Measurements from ENCODE around the gene ATP5F1E.
"Not testable (repeated sequence)": the region's sequence is repeated elsewhere in the genome, so short reads cannot be mapped to it uniquely, and the experiment has no call there.

The ATP5F1E gene

GRCh38 chr20:59044796-59045195 is 12.7 kb upstream of the ATP5F1E start:
- Histone ChIP-seq H3K27me3 (ENCODE audit: control insufficient read depth in 5 of 5, insufficient read depth in 4 of 5, low read length in 5 of 5) (no peaks in the 10 kb centered on the region), H3K4me1 (ENCODE audit: control insufficient read depth in 5 of 5, insufficient read depth in 5 of 5, low read length in 5 of 5) (peaks cover 0 to 54% (median 44%) of the 10 kb centered on the region in 5 donors), H3K27ac (ENCODE audit: low read depth, low read length) (no peak overlapping the region), H3K9ac (ENCODE audit: low read length in 5 of 5) (no peak overlapping the region), H3K4me3 (ENCODE audit: low read depth in 1 of 5, low read length in 5 of 5) (no peak overlapping the region), H3K9me3 (ENCODE audit: control insufficient read depth in 5 of 5, low read length in 5 of 5) (no peaks in the 10 kb centered on the region), H3K36me3 (ENCODE audit: control insufficient read depth in 5 of 5, insufficient read depth in 5 of 5, low read length in 5 of 5) (peaks cover 0 to 6% (median 0%) of the 10 kb centered on the region in 5 donors)

GRCh38 chr20:59044295-59044694 is 12.2 kb upstream of the ATP5F1E start:
- Histone ChIP-seq H3K9ac (ENCODE audit: low read length in 5 of 5) (no peak overlapping the region), H3K4me3 (ENCODE audit: low read depth in 1 of 5, low read length in 5 of 5) (no peak overlapping the region), H3K27me3 (ENCODE audit: control insufficient read depth in 5 of 5, insufficient read depth in 4 of 5, low read length in 5 of 5) (no peaks in the 10 kb centered on the region), H3K9me3 (ENCODE audit: control insufficient read depth in 5 of 5, low read length in 5 of 5) (no peaks in the 10 kb centered on the region), H3K36me3 (ENCODE audit: control insufficient read depth in 5 of 5, insufficient read depth in 5 of 5, low read length in 5 of 5) (peaks cover 0 to 6% (median 0%) of the 10 kb centered on the region in 5 donors), H3K27ac (ENCODE audit: low read depth, low read length) (peak overlapping the region; percentile 85), H3K4me1 (ENCODE audit: control insufficient read depth in 5 of 5, insufficient read depth in 5 of 5, low read length in 5 of 5) (peaks cover 0 to 50% (median 44%) of the 10 kb centered on the region in 5 donors)

- Histone ChIP-seq H3K9ac (ENCODE audit: low read length in 5 of 5) (no peak overlapping the region), H3K27ac (ENCODE audit: low read depth, low read length) (peak overlapping the region; percentile 85)
Observed at GRCh38 chr20:59043698-59044097, 11.6 kb upstream of the ATP5F1E start.

GRCh38 chr20:59042796-59043631 is 10.9 kb upstream of the ATP5F1E start:
- Histone ChIP-seq H3K9me3 (ENCODE audit: control insufficient read depth in 5 of 5, low read length in 5 of 5) (no peaks in the 10 kb centered on the region), H3K4me1 (ENCODE audit: control insufficient read depth in 5 of 5, insufficient read depth in 5 of 5, low read length in 5 of 5) (peaks cover 0 to 40% (median 38%) of the 10 kb centered on the region in 5 donors), H3K36me3 (ENCODE audit: control insufficient read depth in 5 of 5, insufficient read depth in 5 of 5, low read length in 5 of 5) (peaks cover under 1 to 10% (median 1%) of the 10 kb centered on the region in 5 donors), H3K9ac (ENCODE audit: low read length in 5 of 5) (peak overlapping the region in 4 of 5 donors; percentile 17 to 87 (median 64)), H3K4me3 (ENCODE audit: low read depth in 1 of 5, low read length in 5 of 5) (peak overlapping the region in 4 of 5 donors; percentile 78 to 88 (median 80)), H3K27ac (ENCODE audit: low read depth, low read length) (peak overlapping the region; percentile 85), H3K27me3 (ENCODE audit: control insufficient read depth in 5 of 5, insufficient read depth in 4 of 5, low read length in 5 of 5) (no peaks in the 10 kb centered on the region)

More at GRCh38 chr20:59043698-59044097, 11.6 kb upstream of the ATP5F1E start:
- peaks cover 0 to 6% (median 0%) of the 10 kb centered on the region in 5 donors for H3K36me3 ChIP-seq (ENCODE audit: control insufficient read depth in 5 of 5, insufficient read depth in 5 of 5, low read length in 5 of 5)
- H3K9me3 ChIP-seq (ENCODE audit: control insufficient read depth in 5 of 5, low read length in 5 of 5), result no peaks in the 10 kb centered on the region
- H3K4me1 ChIP-seq (ENCODE audit: control insufficient read depth in 5 of 5, insufficient read depth in 5 of 5, low read length in 5 of 5), result peaks cover 0 to 47% (median 44%) of the 10 kb centered on the region in 5 donors
- no peak overlapping the region for H3K4me3 ChIP-seq (ENCODE audit: low read depth in 1 of 5, low read length in 5 of 5)
- H3K27me3 ChIP-seq (ENCODE audit: control insufficient read depth in 5 of 5, insufficient read depth in 4 of 5, low read length in 5 of 5), result no peaks in the 10 kb centered on the region

- no peaks in the 10 kb centered on the region for H3K9me3 ChIP-seq (ENCODE audit: control insufficient read depth in 5 of 5, low read length in 5 of 5)
- H3K27ac ChIP-seq (ENCODE audit: low read depth, low read length), result peak within 1 kb of the TSS; percentile 85
- peaks cover 8 to 17% (median 8%) of the 10 kb centered on the region in 5 donors for H3K36me3 ChIP-seq (ENCODE audit: control insufficient read depth in 5 of 5, insufficient read depth in 5 of 5, low read length in 5 of 5)
- peak within 1 kb of the TSS; percentile 78 to 88 (median 79) for H3K4me3 ChIP-seq (ENCODE audit: low read depth in 1 of 5, low read length in 5 of 5)
- peaks cover 0 to 34% (median 31%) of the 10 kb centered on the region in 5 donors for H3K4me1 ChIP-seq (ENCODE audit: control insufficient read depth in 5 of 5, insufficient read depth in 5 of 5, low read length in 5 of 5)
- H3K9ac ChIP-seq (ENCODE audit: low read length in 5 of 5), result peak within 1 kb of the TSS; percentile 44 to 88 (median 79)
- no peaks in the 10 kb centered on the region for H3K27me3 ChIP-seq (ENCODE audit: control insufficient read depth in 5 of 5, insufficient read depth in 4 of 5, low read length in 5 of 5)
Observed at GRCh38 chr20:59042151-59042795, 10.1 kb upstream of the ATP5F1E start, which contains the start of gene PRELID3B. PRELID3B (minus strand) TSS chr20:59042786; CDS start chr20:59042730, 56 bp downstream.

- Histone ChIP-seq H3K4me3 (ENCODE audit: low read depth in 1 of 5, low read length in 5 of 5) (peak overlapping the region; percentile 78 to 88 (median 79)), H3K27ac (ENCODE audit: low read depth, low read length) (peak overlapping the region; percentile 82), H3K36me3 (ENCODE audit: control insufficient read depth in 5 of 5, insufficient read depth in 5 of 5, low read length in 5 of 5) (peaks cover 12 to 25% (median 16%) of the 10 kb centered on the region in 5 donors), H3K9ac (ENCODE audit: low read length in 5 of 5) (peak overlapping the region in 4 of 5 donors; percentile 44 to 88 (median 83)), H3K4me1 (ENCODE audit: control insufficient read depth in 5 of 5, insufficient read depth in 5 of 5, low read length in 5 of 5) (peaks cover 0 to 34% (median 28%) of the 10 kb centered on the region in 5 donors)
- not testable (repeated sequence) for H3K9me3 ChIP-seq (ENCODE audit: control insufficient read depth in 5 of 5, low read length in 5 of 5); H3K27me3 ChIP-seq (ENCODE audit: control insufficient read depth in 5 of 5, insufficient read depth in 4 of 5, low read length in 5 of 5)
Observed at GRCh38 chr20:59041487-59041886, 9.4 kb upstream of the ATP5F1E start.

GRCh38 chr20:59040667-59041066 is 8.5 kb upstream of the ATP5F1E start:
- Histone ChIP-seq H3K9ac (ENCODE audit: low read length in 5 of 5) (no peak overlapping the region), H3K4me1 (ENCODE audit: control insufficient read depth in 5 of 5, insufficient read depth in 5 of 5, low read length in 5 of 5) (peaks cover 0 to 34% (median 28%) of the 10 kb centered on the region in 5 donors), H3K36me3 (ENCODE audit: control insufficient read depth in 5 of 5, insufficient read depth in 5 of 5, low read length in 5 of 5) (peaks cover 20 to 33% (median 24%) of the 10 kb centered on the region in 5 donors), H3K4me3 (ENCODE audit: low read depth in 1 of 5, low read length in 5 of 5) (no peak overlapping the region), H3K9me3 (ENCODE audit: control insufficient read depth in 5 of 5, low read length in 5 of 5) (no peaks in the 10 kb centered on the region), H3K27me3 (ENCODE audit: control insufficient read depth in 5 of 5, insufficient read depth in 4 of 5, low read length in 5 of 5) (no peaks in the 10 kb centered on the region), H3K27ac (ENCODE audit: low read depth, low read length) (no peak overlapping the region)

GRCh38 chr20:59039233-59039632 is 7.1 kb upstream of the ATP5F1E start:
- no peak overlapping the region for H3K4me3 ChIP-seq (ENCODE audit: low read depth in 1 of 5, low read length in 5 of 5)
- no peaks in the 10 kb centered on the region for H3K27me3 ChIP-seq (ENCODE audit: control insufficient read depth in 5 of 5, insufficient read depth in 4 of 5, low read length in 5 of 5)
- H3K4me1 ChIP-seq (ENCODE audit: control insufficient read depth in 5 of 5, insufficient read depth in 5 of 5, low read length in 5 of 5), result peaks cover 0 to 34% (median 28%) of the 10 kb centered on the region in 5 donors
- no peak overlapping the region for H3K27ac ChIP-seq (ENCODE audit: low read depth, low read length)
- no peaks in the 10 kb centered on the region for H3K9me3 ChIP-seq (ENCODE audit: control insufficient read depth in 5 of 5, low read length in 5 of 5)
- H3K9ac ChIP-seq (ENCODE audit: low read length in 5 of 5), result peak overlapping the region in 1 of 5 donors; percentile 49
- peaks cover 29 to 43% (median 33%) of the 10 kb centered on the region in 5 donors for H3K36me3 ChIP-seq (ENCODE audit: control insufficient read depth in 5 of 5, insufficient read depth in 5 of 5, low read length in 5 of 5)

GRCh38 chr20:59037386-59037785 is 5.3 kb upstream of the ATP5F1E start:
- Histone ChIP-seq H3K27ac (ENCODE audit: low read depth, low read length) (no peak overlapping the region), H3K4me1 (ENCODE audit: control insufficient read depth in 5 of 5, insufficient read depth in 5 of 5, low read length in 5 of 5) (peaks cover 0 to 30% (median 26%) of the 10 kb centered on the region in 5 donors), H3K36me3 (ENCODE audit: control insufficient read depth in 5 of 5, insufficient read depth in 5 of 5, low read length in 5 of 5) (peaks cover 29 to 48% (median 38%) of the 10 kb centered on the region in 5 donors), H3K9me3 (ENCODE audit: control insufficient read depth in 5 of 5, low read length in 5 of 5) (no peaks in the 10 kb centered on the region), H3K4me3 (ENCODE audit: low read depth in 1 of 5, low read length in 5 of 5) (no peak overlapping the region), H3K9ac (ENCODE audit: low read length in 5 of 5) (no peak overlapping the region), H3K27me3 (ENCODE audit: control insufficient read depth in 5 of 5, insufficient read depth in 4 of 5, low read length in 5 of 5) (no peaks in the 10 kb centered on the region)

All from subcutaneous abdominal adipose tissue (tissue), 5 donors.